Neutrophil (primary cell): ENCODE results near the gene CDC25C.

ENCODE experiments used
- H3K27ac ChIP-seq: fragments of 200-600 bp; sonication (generic); 2 replicates; pipeline ENCODE4 v1.5.1; 2016; ENCODE audit warnings: mild to moderate bottlenecking, moderate library complexity
- H3K27me3 ChIP-seq: fragments of 200-600 bp; sonication (generic); 2 replicates; pipeline ENCODE4 v1.6.0; 2016; ENCODE audit warnings: mild to moderate bottlenecking
- H3K36me3 ChIP-seq: fragments of 200-600 bp; sonication (generic); 2 replicates; pipeline ENCODE4 v1.5.1; 2017
- H3K4me1 ChIP-seq, 2 experiments: fragments of 200-600 bp in 1 of 2; sonication (generic) in 1 of 2; 1 replicate in 1 of 2; 2 replicates in 1 of 2; pipeline versions ENCODE4 v1.5.1 to v1.6.1; 2013 to 2016; ENCODE audit warnings: low read depth in 1 of 2, low read length in 1 of 2, mild to moderate bottlenecking in 1 of 2, moderate library complexity in 1 of 2; ENCODE audit not compliant: control insufficient read depth in 1 of 2, insufficient read depth in 1 of 2
- H3K4me3 ChIP-seq, 2 experiments: fragments of 200-600 bp in 1 of 2; sonication (generic) in 1 of 2; 1 replicate in 1 of 2; 2 replicates in 1 of 2; pipeline ENCODE4 v1.5.1; 2013 to 2016; ENCODE audit warnings: low read depth in 1 of 2, low read length in 1 of 2, mild to moderate bottlenecking in 1 of 2, moderate library complexity in 1 of 2
- H3K9me3 ChIP-seq: fragments of 200-600 bp; sonication (generic); 2 replicates; pipeline ENCODE4 v1.5.1; 2016
- TF ChIP-seq, protein P1 (sequence below): fragments of 200-600 bp; sonication (generic); IDR thresholded peaks from 2 replicates; pipeline ENCODE4 v1.5.1; 2016; ENCODE audit warnings: antibody characterized with exemption

The CDC25C gene

GRCh38 chr5:138346889-138347288 lies 15.3 kb upstream of the CDC25C start:
- Histone ChIP-seq H3K4me3 (no peak overlapping the region), H3K36me3 (peaks cover 85% of the 10 kb centered on the region), H3K4me1 (peaks cover 40 to 50% of the 10 kb centered on the region in 2 experiments), H3K27ac (no peak overlapping the region), H3K9me3 (no peaks in the 10 kb centered on the region), H3K27me3 (no peaks in the 10 kb centered on the region)
- TF ChIP-seq, protein P1, sequence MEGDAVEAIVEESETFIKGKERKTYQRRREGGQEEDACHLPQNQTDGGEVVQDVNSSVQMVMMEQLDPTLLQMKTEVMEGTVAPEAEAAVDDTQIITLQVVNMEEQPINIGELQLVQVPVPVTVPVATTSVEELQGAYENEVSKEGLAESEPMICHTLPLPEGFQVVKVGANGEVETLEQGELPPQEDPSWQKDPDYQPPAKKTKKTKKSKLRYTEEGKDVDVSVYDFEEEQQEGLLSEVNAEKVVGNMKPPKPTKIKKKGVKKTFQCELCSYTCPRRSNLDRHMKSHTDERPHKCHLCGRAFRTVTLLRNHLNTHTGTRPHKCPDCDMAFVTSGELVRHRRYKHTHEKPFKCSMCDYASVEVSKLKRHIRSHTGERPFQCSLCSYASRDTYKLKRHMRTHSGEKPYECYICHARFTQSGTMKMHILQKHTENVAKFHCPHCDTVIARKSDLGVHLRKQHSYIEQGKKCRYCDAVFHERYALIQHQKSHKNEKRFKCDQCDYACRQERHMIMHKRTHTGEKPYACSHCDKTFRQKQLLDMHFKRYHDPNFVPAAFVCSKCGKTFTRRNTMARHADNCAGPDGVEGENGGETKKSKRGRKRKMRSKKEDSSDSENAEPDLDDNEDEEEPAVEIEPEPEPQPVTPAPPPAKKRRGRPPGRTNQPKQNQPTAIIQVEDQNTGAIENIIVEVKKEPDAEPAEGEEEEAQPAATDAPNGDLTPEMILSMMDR, result no peak

DNA sequence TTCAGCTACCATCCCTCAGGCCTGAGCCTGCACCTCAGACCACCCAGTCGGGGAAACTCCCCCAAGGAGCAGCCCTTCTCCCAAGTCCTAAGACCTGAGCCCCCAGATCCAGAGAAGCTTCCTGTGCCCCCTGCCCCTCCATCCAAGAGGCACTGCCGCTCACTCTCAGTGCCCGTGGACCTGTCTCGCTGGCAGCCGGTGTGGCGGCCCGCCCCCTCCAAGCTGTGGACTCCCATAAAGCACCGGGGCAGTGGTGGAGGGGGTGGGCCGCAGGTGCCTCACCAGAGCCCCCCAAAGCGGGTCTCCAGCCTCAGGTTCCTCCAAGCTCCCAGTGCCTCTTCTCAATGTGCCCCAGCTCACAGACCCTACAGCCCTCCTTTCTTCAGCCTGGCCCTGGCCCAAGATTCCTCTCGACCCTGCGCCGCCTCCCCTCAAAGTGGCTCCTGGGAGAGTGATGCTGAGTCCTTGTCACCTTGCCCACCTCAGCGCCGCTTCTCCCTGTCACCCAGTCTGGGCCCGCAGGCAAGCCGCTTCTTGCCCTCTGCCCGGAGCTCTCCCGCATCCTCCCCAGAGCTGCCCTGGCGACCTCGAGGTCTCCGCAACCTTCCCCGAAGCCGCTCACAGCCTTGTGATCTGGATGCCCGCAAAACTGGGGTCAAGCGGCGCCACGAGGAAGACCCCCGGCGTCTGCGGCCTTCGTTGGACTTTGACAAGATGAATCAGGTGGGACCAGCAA lies 13.5 kb upstream of the CDC25C start:
- Histone ChIP-seq H3K27me3 (no peaks in the 10 kb centered on the region), H3K36me3 (peaks cover 88% of the 10 kb centered on the region), H3K9me3 (no peaks in the 10 kb centered on the region), H3K27ac (peak overlapping the region; percentile 82), H3K4me3 (no peak overlapping the region), H3K4me1 (peaks cover 43 to 48% of the 10 kb centered on the region in 2 experiments)
- TF ChIP-seq, protein P1, result no peak

- peaks cover 62 to 66% of the 10 kb centered on the region in 2 experiments for H3K4me1 ChIP-seq
- no peaks in the 10 kb centered on the region for H3K27me3 ChIP-seq
- no peaks in the 10 kb centered on the region for H3K9me3 ChIP-seq
- peak overlapping the region; percentile 83 to 95 for H3K4me3 ChIP-seq
- peak overlapping the region; percentile 99 for H3K27ac ChIP-seq
- TF ChIP-seq, protein P1, result no peak
- H3K36me3 ChIP-seq, result peaks cover 41% of the 10 kb centered on the region
Measured at GRCh38 chr5:138340008-138340407, 8.4 kb upstream of the CDC25C start.

GRCh38 chr5:138339464-138339863 lies 7.9 kb upstream of the CDC25C start:
- Histone ChIP-seq H3K4me3 (peak overlapping the region; percentile 83 to 95), H3K4me1 (peaks cover 59 to 64% of the 10 kb centered on the region in 2 experiments), H3K27ac (peak overlapping the region; percentile 99), H3K27me3 (no peaks in the 10 kb centered on the region), H3K9me3 (no peaks in the 10 kb centered on the region), H3K36me3 (peaks cover 35% of the 10 kb centered on the region)
- TF ChIP-seq, protein P1, result no peak

GRCh38 chr5:138339091-138339456 lies 7.5 kb upstream of the CDC25C start:
- H3K9me3 ChIP-seq, result no peaks in the 10 kb centered on the region

More at GRCh38 chr5:138339091-138339456, 7.5 kb upstream of the CDC25C start:
- Histone ChIP-seq H3K36me3 (peaks cover 32% of the 10 kb centered on the region), H3K4me1 (peaks cover 56 to 60% of the 10 kb centered on the region in 2 experiments), H3K27ac (peak overlapping the region; percentile 99), H3K27me3 (no peaks in the 10 kb centered on the region), H3K4me3 (peak overlapping the region; percentile 83 to 95)
- TF ChIP-seq, protein P1, result no peak
